GM19467 (cell line): ENCODE data around the gene PIN1.
A peak's percentile ranks its signal among the peaks of the same experiment; 100 is the strongest.
"Not testable (repeated sequence)": the region's sequence is repeated elsewhere in the genome, so short reads cannot be mapped to it uniquely, and the experiment has no call there.

Source experiments
- ATAC-seq: cut with Tn5 transposase; IDR thresholded peaks from one replicate; pipeline ENCODE4 v1.9.1; 2021; ENCODE audit warnings: mild to moderate bottlenecking, moderate library complexity; ENCODE audit not compliant: unreplicated experiment

Gene PIN1

GRCh38 chr19:9834726-9835506 lies at the start of gene PIN1:
Gene PIN1, plus strand, starts transcription at chr19:9835318. Its CDS starts 27 bp downstream, at chr19:9835345.
- ATAC-seq, result peak; percentile 92

DNA sequence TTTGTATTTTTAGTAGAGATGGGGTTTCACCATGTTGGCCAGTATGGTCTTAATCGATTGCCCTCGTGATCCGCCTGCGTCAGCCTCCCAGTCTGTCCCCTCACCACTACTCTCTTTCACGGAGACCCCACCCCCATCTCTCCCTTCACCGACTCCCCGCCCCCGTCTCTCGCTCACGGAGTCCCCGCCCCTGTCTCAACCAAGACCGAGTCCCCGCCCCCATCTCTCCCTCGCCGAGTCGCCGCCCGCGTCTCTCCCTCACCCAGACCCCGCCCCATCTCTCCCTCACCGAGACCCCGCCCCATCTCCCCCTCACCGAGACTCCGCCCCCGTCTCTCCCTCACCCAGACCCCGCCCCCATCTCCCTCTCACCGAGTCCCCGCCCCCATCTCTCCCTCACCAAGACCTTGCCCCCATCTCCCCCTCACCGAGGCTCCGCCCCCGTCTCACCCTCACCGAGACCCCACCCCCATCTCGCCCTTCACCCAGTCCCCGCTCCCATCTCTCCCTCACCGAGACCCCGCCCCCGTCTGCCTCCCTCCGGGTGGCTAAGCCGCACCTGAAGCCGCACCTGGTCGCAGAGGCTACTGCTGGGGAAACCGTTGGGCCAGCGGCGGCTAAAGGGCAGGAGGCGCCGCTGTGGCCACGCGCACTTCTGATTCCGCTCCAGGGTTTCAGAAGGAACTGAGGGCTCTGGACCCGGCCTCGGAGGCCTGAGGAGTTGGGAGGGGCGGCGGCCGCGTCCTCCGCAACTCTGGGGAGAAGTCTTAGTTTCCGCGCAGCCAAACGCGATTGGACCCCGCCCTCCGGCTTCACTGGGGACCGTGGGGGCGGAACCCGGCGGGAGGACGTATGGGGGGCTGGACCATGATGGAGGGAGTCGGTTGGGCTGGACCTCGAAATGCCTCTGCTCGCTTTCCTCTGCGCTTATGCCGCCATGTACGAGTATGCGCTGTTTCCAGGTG lies 49.5 kb upstream of the PIN1 start:
- ATAC-seq, result no peak

DNA sequence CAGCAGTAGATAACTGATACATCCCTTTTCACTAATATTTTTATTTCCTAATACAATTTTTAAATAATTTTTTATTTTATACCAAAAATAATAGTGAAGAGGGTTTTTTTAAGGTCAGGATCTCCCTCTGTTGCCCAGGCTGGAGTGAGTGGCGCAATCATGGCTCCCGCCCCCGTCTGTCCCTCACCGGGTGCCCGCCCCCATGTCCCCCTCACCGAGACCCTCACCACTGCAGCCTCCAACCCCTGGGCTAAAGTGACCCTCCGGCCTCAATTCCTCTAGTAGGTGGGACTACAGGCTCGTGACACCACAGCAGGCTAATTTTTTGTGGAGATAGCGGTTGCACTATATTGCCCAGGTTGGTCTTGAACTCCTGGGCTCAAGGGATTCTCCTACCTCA lies 48.8 kb upstream of the PIN1 start:
- no peak for ATAC-seq

DNA sequence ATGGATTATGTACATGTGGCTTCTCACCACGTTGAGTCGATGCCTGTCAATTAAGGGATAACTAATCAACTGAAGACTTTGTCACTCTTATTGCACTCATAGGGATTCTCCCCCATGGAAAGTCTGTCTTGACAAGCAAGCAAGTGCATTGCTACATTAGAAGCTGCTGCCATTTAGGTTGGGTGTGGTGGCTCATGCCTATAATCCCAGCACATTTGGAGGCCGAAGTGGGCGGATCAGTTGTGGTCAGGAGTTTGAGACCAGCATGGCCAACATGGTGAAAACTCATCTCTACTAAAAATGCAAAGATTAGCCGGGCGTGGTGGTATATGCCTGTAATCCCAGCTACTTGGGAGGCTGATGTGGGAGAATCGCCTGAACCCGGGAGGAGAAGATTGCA lies 48.3 kb upstream of the PIN1 start:
- no peak for ATAC-seq

GRCh38 chr19:9788604-9789003 lies 46.5 kb upstream of the PIN1 start:
- ATAC-seq, result not testable (repeated sequence)

DNA sequence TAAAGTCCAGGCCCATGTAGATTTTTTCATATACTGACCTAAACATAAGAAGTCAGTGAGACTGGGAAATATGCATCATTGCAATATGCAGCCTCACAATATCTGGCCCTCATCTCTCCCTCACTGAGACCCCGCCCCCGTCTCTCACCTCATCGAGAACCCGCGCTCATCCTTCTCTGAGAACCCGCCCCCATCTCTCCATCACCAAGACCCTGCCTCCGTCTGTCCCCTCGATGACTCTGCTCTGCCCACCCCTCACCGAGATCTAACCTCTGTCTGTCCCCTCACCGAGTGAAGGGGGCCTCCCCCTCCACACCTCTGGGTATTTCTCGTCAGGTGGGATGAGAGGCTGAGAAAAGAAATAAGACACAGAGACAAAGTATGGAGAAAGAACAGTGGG lies 46.1 kb upstream of the PIN1 start:
- no peak for ATAC-seq

GRCh38 chr19:9789579-9789978 lies 45.5 kb upstream of the PIN1 start:
- not testable (repeated sequence) for ATAC-seq

DNA sequence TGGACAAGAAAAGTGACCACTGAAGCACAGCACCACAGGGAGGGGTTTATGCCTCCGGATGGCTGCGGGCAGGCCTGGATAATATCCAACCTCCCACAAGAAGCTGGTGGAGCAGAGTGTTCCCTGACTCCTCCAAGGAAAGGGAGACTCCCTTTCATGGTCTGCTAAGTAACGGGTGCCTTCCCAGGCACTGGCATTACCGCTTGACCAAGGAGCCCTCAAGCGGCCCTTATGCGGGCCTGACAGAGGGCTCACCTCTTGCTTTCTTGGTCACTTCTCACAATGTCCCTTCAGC lies 44.1 kb upstream of the PIN1 start:
- ATAC-seq, result not testable (repeated sequence)

- ATAC-seq, result no peak
These were observed 43.4 kb upstream of the PIN1 start for GRCh38 chr19:9791552-9792205.

GRCh38 chr19:9792206-9793070 lies 42.7 kb upstream of the PIN1 start:
- no peak for ATAC-seq

- ATAC-seq, result no peak
These were observed 42.0 kb upstream of the PIN1 start for GRCh38 chr19:9793071-9793591.

- peak; percentile 52 for ATAC-seq
These were observed 38.9 kb upstream of the PIN1 start for GRCh38 chr19:9796113-9796773.

- ATAC-seq, result no peak
These were observed 37.2 kb upstream of the PIN1 start for GRCh38 chr19:9797871-9798270.

DNA sequence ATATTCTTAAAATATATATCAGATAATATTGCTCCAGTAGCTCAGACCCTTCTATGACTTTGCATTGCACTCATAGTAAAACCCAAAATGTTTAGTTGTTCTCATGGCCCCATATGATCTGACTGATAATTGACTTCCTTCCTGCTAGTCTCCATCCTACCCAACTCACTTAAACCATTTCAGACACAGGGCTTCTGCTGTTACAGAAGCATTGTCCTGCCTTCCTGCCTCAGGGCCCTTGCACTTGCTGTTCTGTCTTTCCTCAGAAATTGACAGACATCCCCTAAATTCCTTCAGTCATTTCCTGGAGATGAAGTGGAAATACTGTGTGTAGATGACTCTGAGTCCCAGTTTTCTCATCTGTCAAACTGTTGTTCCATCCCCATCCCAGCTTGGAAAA lies 36.0 kb upstream of the PIN1 start:
- no peak for ATAC-seq

GRCh38 chr19:9801976-9802375 lies 33.1 kb upstream of the PIN1 start:
- no peak for ATAC-seq

GRCh38 chr19:9806803-9807202 lies 28.3 kb upstream of the PIN1 start:
- ATAC-seq, result no peak

DNA sequence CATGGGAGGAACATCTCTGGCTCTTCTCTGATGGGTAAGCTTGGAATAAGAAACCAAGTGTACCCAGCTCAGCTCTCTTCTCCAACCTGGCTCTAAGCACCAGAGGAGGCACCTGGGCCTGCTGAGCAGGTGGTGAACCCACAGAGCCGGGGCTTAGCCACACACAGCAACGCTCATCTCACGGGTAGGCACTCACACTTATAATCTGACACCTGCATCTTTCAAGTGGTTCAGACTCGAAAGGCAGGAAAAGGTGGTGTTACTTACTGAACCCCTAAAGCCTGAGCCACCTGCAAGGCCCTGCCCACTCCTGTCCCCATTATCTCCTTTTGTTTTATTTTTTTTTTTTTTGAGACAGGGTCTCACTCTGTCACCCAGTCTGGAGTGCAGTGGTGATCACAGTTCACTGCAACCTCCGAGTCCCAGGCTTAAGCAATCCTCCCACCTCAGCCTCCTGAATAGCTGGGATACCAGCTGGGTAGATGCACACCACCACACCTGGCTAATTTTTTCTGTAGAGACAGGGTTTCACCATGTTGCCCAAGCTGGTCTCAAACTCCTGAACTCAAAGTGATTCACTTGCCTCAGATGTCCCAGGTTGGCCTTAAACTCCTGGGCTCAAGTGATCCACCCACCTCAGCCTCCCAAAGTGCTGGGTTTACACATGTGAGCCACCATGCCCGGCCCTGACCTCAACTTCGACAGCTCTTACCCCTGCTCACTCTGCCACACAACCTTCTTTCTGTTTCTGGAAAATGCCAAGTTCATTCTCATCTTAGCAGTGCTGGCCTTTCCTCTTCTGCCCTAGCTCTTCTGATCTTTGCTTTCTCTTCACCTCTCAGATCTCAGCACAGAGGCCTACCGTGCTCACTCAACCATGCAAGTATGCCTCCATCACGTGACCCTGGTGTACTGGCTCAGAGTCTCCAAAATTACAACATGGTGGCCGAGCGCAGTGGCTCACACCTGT lies 26.0 kb upstream of the PIN1 start:
- ATAC-seq, result no peak

GRCh38 chr19:9811139-9811538 lies 24.0 kb upstream of the PIN1 start:
- no peak for ATAC-seq
